ENCODE measurements around the gene ZCCHC9. TPM values are rescaled to one million over a fixed set of nuclear protein-coding genes. Genes with fewer than 3 reads are reported as not detected.

The ZCCHC9 gene
- total RNA-seq, 1 donor from 2014 or later = 24.0 TPM

DNA sequence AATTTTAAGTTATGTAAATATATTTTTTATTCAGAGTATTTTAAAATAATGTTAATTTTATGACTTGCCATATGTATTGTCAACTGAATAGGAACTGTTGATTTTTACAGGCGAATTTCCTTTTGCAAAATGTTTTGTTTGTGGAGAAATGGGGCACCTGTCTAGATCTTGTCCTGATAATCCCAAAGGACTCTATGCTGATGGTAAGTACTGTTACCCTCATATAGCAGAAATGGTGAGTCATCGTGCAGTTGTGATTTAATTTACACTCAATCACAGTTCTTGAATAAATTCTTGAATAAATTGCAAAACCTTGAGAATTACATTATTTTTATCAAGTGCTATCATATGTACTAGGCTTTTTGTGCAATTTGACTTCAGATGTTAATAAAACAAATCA is 7.4 kb downstream of the ZCCHC9 start:
- no peaks in the 10 kb centered on the region for H3K9me3 Mint-ChIP-seq
- CTCF ChIA-PET = no interaction called here
- ATAC-seq (ENCODE audit: low read depth) = no peak
- peaks cover 55% of the 10 kb centered on the region for H3K36me3 Mint-ChIP-seq (ENCODE audit: low read depth)
- intact Hi-C loops (cut with micrococcal nuclease) = loop anchor here (10.0 kb wide), 1 partner anchor 1314 kb away; the partner anchor contains the start of gene MTX3
- no peak for DNase-seq
- POLR2A ChIA-PET = no interaction called here
- no peaks in the 10 kb centered on the region for H3K27me3 Mint-ChIP-seq
- TF ChIP-seq, protein P1, sequence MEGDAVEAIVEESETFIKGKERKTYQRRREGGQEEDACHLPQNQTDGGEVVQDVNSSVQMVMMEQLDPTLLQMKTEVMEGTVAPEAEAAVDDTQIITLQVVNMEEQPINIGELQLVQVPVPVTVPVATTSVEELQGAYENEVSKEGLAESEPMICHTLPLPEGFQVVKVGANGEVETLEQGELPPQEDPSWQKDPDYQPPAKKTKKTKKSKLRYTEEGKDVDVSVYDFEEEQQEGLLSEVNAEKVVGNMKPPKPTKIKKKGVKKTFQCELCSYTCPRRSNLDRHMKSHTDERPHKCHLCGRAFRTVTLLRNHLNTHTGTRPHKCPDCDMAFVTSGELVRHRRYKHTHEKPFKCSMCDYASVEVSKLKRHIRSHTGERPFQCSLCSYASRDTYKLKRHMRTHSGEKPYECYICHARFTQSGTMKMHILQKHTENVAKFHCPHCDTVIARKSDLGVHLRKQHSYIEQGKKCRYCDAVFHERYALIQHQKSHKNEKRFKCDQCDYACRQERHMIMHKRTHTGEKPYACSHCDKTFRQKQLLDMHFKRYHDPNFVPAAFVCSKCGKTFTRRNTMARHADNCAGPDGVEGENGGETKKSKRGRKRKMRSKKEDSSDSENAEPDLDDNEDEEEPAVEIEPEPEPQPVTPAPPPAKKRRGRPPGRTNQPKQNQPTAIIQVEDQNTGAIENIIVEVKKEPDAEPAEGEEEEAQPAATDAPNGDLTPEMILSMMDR (IDR thresholded peaks at IDR 0.05) = no peak
- peaks cover 2% of the 10 kb centered on the region for H3K4me1 Mint-ChIP-seq
- H3K4me3 Mint-ChIP-seq = no peak overlapping the region
- no peak overlapping the region for H3K27ac Mint-ChIP-seq

DNA sequence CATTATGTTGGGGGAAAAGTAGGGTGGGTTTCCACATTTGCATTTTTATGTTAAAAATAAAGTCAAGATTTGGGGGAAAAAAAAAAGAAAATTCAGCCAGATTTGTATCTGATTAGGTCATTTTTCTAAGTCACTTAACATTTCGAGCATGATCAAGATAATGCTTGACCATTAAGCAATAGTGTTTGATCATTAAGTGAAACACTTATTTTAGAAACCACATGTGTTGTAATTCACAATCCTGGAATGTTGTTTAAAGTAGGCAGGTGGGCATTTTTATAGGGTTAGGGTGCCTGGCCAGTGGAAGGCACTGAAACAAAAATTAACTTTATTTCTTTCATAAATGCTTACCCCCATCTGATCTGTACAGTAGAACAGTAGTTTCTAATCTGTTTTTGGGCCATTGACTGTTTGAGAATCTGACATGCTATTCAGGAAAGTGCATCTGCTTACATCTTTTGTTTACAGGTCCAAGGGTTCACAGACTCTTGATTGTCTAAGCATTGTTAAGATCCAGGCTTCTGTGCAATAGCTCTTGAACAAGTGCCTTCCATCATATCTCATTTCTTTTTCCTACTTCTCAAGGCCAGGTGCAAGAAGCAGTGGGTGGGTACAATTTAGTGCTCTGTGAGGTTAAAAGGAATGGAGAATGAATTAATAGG is 9.1 kb downstream of the ZCCHC9 start:
- CTCF ChIA-PET = no interaction called here
- POLR2A ChIA-PET = no interaction called here
- peaks cover 58% of the 10 kb centered on the region for H3K36me3 Mint-ChIP-seq (ENCODE audit: low read depth)
- no peaks in the 10 kb centered on the region for H3K27me3 Mint-ChIP-seq
- ATAC-seq (ENCODE audit: low read depth) = no peak
- no peaks in the 10 kb centered on the region for H3K9me3 Mint-ChIP-seq
- intact Hi-C loops (cut with micrococcal nuclease) = no loop called here
- H3K4me1 Mint-ChIP-seq = peaks cover 2% of the 10 kb centered on the region
- no peak overlapping the region for H3K4me3 Mint-ChIP-seq
- TF ChIP-seq, protein P1 (IDR thresholded peaks at IDR 0.05) = no peak
- DNase-seq = no peak
- no peak overlapping the region for H3K27ac Mint-ChIP-seq

DNA sequence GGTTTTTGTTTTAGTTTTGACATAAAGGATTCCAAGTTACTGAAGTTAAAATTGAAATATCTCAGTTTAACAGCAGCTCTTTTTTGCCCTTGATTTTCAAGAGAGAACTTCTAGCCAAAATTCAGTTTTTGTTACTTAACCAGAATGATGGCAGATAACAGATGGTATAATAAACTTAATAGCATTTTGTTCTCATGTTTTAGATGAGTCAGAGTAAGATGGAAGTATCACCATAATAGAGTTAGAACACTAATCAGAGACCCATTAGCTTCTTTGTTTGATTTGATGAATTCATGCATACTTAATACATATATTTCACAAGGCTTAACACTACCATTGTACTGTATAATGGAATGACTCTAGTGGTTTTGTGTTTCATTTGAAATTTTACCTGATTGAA is 11.9 kb downstream of the ZCCHC9 start:
- ChIA-PET POLR2A (no interaction called here), CTCF (no interaction called here)
- no peaks in the 10 kb centered on the region for H3K9me3 Mint-ChIP-seq
- H3K27me3 Mint-ChIP-seq = no peaks in the 10 kb centered on the region
- H3K27ac Mint-ChIP-seq = no peak overlapping the region
- no peak for DNase-seq
- peaks cover 55% of the 10 kb centered on the region for H3K36me3 Mint-ChIP-seq (ENCODE audit: low read depth)
- no peaks in the 10 kb centered on the region for H3K4me1 Mint-ChIP-seq
- no peak overlapping the region for H3K4me3 Mint-ChIP-seq
- intact Hi-C loops (cut with micrococcal nuclease) = no loop called here
- TF ChIP-seq, protein P1 (IDR thresholded peaks at IDR 0.05) = no peak
- no peak for ATAC-seq (ENCODE audit: low read depth)

DNA sequence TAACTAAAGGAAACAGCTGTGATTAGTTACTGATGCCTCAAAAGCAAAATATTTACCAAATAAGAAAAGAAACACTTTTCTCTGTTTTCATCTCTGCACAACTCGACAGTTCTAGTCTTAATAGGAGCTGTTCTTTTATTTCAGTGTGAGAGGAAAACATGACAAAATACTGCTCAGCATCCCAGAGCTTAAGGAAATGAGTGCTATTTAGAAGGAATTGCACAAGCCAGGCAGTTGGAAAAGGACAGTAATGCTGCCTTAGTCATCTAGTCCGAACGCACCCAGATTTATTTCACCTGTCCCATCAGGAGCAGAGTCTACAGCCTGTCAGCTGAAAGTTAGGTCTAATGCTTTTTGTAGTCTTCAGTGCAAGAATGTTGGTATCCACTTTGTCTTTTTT is 12.3 kb downstream of the ZCCHC9 start:
- H3K36me3 Mint-ChIP-seq (ENCODE audit: low read depth) = peaks cover 54% of the 10 kb centered on the region
- no peaks in the 10 kb centered on the region for H3K9me3 Mint-ChIP-seq
- ATAC-seq (ENCODE audit: low read depth) (no peak), DNase-seq (no peak)
- intact Hi-C loops (cut with micrococcal nuclease) = no loop called here
- no peak overlapping the region for H3K27ac Mint-ChIP-seq
- H3K4me3 Mint-ChIP-seq = no peak overlapping the region
- no peaks in the 10 kb centered on the region for H3K4me1 Mint-ChIP-seq
- ChIA-PET POLR2A (no interaction called here), CTCF (no interaction called here)
- H3K27me3 Mint-ChIP-seq = no peaks in the 10 kb centered on the region
- TF ChIP-seq, protein P1 (IDR thresholded peaks at IDR 0.05) = no peak

DNA sequence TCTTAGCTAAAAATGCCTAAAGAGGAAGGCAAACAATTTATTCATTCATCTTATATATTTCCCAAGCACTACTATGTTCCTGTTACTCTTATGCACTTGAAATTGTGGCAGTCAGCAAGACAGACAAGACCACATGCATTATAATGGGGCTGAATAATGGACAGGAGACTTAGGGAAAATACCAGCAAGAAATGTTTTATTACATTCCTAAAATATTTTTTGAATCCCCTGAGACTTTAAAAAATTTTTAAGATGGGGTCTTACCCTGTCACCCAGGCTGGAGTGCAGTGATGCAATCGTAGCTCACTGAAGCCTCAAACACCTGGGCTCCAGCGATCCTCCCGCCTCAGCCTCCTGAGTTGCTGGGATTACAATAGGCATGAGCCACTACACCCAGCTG is 13.2 kb downstream of the ZCCHC9 start:
- Mint-ChIP-seq H3K4me3 (no peak overlapping the region), H3K9me3 (no peaks in the 10 kb centered on the region), H3K27me3 (no peaks in the 10 kb centered on the region), H3K4me1 (no peaks in the 10 kb centered on the region), H3K27ac (no peak overlapping the region), H3K36me3 (ENCODE audit: low read depth) (peaks cover 45% of the 10 kb centered on the region)
- ATAC-seq (ENCODE audit: low read depth) = no peak
- ChIA-PET POLR2A (no interaction called here), CTCF (no interaction called here)
- TF ChIP-seq, protein P1 (IDR thresholded peaks at IDR 0.05) = no peak
- intact Hi-C loops (cut with micrococcal nuclease) = no loop called here
- no peak for DNase-seq
